ENCODE measurements around the gene TDRD10.

TDRD10 gene

DNA sequence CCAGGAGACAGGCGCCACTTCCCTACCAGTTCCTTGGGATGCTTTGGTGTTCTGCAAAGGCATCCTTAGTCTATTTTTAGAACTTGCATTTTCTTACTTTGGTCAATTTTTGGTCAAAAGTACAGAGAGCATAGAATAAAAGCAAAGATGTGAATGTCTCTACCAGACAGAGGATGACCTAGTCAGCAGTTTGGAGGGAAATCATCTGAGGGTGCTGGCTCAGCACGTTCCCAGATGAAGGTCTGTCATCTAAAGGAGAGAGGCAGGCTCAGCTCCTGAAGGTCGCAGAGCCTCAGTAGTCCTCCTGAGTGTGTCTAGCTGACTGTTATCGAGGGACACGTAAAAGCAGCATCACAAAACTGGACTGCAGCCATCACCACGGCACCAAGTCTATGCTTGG lies 80.9 kb downstream of the TDRD10 start:
- no peak for DNase-seq

DNA sequence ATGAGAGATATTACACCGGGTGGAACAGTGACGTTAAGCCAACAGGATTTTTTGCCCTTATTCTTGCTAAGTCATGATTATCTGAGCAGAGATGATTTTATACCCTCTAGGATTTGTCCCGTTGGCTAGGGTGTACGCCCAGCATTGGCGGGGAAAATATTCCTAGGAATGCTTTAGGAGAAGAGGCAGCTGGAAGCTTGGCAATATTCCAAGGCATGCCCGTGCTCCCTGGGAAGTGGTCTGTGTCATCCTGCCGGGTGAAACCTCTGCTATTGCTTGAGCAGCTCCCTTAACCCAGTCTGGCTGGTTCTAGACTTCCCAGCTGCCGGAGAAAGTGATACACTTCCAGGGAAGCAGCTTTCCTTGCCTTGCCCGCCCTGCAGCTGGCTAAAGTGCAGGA lies 81.8 kb downstream of the TDRD10 start:
- peak; percentile 18 for DNase-seq

DNA sequence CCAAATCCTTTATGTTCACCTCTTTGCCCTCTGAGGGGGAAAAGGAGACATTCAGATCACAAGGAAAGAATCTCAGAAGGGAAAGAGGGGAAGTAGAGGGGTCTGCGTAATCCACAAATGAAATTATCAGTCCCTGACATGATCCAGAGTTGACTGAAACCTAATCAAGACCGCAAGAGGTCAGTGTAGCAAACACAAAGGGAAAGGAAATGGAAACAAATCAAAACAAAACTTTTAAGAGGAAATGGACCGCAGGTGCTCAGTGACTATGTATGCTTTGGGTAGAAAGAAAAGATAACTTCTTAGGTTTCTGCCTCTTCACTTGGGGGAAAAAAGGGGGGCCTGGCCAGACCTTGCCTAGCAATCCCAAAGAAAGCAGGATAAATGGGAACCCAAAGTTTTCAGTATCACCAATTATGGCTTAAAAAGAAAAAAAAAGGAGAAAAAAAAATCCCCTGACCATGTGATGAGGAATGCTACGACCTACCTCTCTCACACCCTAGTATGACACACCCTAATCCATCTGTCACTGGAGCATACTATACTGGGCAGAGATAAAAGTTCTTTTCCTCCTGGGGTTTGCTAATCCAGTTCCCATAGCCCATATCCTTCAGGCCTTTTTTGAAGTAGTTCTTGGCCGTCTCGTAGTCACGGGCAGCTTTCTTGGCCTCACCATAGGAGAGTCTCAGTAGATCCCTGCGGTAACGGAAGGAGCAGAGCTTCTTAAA lies 82.4 kb downstream of the TDRD10 start:
- no peak for DNase-seq

DNA sequence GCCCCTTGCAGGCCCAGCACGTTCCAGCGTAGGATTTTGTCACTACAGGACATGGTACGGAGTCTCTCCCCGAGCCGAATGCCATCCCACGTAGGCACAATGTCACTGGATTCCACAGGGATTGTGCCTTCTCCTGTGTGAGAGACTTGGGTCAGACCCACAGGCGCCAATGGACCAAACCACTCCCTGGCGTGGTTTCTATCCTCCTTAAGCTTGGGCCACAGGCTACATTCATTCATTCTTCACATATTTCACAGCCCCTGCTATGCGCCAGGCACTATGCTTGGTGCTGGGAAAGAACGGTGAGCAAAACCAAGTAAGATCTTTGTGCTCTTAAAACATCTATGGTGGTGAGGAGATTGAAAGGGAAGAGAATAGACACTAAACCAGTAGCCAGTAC lies 84.2 kb downstream of the TDRD10 start:
- DNase-seq, result no peak

DNA sequence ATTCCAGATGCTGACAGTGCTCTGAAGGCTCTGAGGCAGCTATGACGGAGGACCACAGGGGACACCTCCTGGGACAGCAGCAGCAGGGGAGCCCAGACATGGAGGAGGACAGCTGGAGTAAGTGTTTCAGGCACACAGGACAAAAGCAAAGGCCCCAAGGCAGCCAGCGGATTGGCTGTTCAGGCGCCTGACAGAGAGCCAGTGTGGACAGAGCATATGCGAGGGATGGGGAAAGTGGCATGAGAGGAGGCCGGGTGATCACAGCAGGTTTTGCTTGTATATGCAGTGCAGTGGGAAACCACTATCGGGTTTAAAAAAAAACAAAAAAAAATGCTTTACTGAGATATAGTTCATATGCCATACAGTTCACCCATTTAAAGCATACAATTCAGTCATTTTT lies 84.6 kb downstream of the TDRD10 start:
- DNase-seq, result no peak

DNA sequence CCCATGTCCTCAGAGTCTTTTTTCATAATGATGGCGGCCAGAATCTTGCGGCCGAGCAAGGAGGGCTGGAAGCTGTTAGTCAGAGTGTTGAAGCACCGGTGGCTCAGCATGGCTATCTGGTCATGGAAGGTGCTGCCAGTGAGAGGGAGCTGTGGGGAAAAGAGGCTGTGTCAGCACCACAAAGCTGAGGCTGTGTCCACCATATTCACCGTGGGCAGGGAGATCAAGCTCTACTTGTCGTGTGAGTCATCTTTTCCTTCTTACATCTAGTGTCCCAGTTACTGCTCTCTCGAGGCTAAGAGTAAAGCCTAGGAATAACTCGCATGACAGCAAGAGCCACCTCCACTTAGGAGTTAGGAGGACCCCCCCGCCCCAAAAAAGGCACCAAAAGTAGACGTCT lies 87.8 kb downstream of the TDRD10 start:
- DNase-seq, result no peak

DNA sequence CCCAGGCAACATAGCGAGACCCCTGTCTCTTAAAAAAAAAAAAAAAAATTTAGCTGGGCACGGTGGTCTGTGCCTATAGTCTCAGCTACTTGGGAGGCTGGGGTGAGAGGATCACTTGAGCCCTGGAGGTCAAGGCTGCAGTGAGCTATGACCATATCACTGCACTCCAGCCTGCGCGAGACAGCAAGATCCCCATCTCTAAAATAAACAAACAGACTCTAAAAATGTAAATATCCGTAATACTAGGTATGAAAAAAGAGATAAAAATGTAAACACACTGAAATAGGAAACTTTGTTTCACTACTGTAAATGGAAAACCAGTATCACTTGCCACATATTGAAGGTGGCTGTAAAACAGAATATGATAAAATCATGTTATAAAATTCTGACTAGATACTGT lies 88.7 kb downstream of the TDRD10 start:
- DNase-seq, result no peak

DNA sequence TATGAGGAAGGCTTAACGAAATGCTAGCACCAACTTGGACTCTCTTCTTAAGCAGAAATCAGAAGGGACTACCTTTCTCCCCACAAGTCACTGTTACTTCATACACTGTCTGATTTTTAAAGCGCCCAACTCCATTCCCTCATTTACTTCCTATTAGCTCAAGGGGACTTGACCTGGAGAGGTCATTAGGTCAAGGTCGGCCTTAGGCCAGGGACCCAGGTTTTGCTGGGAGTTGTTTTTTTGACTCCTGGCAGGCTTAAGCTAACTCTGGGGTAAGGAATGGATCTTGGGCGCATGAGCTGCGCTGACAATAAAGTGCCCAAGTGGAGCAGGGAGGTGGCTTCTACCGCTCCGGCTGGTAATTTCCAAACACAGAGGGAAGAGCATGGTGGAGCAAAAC lies 89.2 kb downstream of the TDRD10 start:
- DNase-seq, result no peak

DNA sequence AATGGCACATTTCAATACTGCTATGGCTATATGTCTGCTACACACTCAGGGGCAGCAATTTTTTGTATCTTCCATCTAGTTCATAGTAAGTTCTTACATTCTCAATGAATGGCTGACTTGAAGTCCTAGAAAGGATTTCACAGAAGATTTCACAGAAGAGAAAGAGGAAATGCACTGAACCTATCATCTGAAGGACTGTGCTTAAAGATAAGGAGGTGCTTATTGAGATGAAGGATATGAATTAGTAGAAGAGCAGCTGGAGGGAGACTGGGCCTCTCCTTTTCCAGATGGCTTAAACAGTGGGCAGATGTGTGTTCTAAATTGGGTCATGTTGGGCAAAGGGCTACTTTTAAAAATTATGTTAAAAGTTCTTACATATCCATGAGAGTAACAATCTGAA lies 91.4 kb downstream of the TDRD10 start:
- no peak for DNase-seq

DNA sequence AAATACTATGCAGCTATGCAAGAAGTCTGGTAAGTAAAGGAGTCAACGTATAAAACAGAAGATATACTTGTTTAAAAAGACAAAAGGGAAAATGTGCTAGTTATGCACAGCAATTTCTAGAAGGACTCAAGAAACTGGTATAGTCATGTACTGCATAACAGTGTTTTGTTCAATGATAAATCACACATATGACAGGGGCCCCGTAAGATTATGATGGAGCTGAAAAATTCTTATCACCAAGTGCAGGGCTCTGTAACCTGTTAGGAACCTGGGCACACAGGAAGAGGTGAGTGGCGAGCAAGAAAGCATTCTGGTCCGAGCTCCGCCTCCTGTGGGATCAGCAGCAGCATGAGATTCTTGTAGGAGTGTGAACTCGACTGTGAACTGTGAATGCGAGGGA lies 92.8 kb downstream of the TDRD10 start:
- no peak for DNase-seq

DNA sequence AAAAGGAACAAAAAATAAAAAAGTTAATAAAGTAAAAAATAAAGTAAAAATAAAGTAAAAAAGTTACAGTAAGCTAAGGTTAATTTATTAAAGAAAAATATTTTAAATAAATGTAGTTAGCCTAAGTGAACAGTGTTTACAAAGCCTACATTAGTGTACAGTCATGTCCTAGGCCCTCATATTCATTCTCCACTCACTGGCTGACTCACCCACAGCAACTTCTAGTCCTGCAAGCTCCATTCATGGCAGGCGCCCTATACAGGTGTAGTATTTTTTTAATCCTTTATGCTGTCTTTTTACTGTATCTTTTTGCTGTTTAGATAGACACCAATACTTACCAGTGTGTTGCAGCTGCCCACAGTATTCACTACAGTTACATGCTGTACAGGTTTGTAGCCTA lies 93.6 kb downstream of the TDRD10 start:
- DNase-seq, result no peak
